ENCODE data around the gene ZNF653. TPM values are rescaled to one million over a fixed set of nuclear protein-coding genes. Genes with fewer than 3 reads are reported as not detected.
A peak's percentile ranks its signal among the peaks of the same experiment; 100 is the strongest.

The ZNF653 gene
- total RNA-seq, 2 experiments from 2014 or later, result 14.1 to 21.5 TPM

DNA sequence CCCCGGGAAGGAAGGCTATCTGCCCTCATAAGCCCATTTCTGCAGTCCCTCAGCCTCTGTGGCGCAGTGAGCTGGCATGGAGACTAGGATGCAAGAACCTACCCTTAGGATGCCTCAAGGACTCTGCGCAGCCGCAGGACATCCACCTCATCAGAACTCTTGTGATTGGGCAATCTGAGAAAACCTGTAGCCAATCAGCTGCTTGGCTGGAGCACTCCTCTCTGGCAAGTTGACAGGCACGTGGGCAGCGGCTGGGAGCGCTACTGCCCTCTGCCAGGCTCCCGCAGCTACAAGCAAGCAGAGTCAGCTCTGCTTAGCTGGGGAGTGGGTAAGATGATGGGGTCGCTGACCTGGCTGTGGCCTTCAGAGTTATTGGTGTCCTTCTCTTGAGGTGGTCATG, 24.8 kb upstream of the ZNF653 start:
- Histone ChIP-seq H2AFZ (ENCODE audit: low read length) (no peak overlapping the region), H4K20me1 (ENCODE audit: insufficient read depth, low read length) (no peaks in the 10 kb centered on the region), H3K9me3 (ENCODE audit: low read length) (no peaks in the 10 kb centered on the region), H3K27ac (ENCODE audit: low read depth, low read length, poor library complexity, severe bottlenecking) (no peak overlapping the region), H3K4me3 (ENCODE audit: low read depth, low read length, poor library complexity, severe bottlenecking) (no peak overlapping the region), H3K9me2 (ENCODE audit: insufficient read depth, low read length) (no peaks in the 10 kb centered on the region), H3K36me3 (ENCODE audit: insufficient read depth, low read length) (0 out of 2 replicates have a peak, but pooled peaks cover 4% of the 10 kb centered on the region), H3K79me2 (ENCODE audit: insufficient read depth, low read depth, low read length) (peaks cover 14% of the 10 kb centered on the region; the same call in 1 of the 2 replicates), H3K4me1 (ENCODE audit: insufficient read depth, low read length, poor library complexity, severe bottlenecking) (peaks cover 12% of the 10 kb centered on the region), H3K4me2 (ENCODE audit: low read length) (no peak overlapping the region)
- intact Hi-C loops (cut with micrococcal nuclease; ENCODE audit: unreplicated experiment), result no loop called here
- ChIA-PET POLR2A (no interaction called here), CTCF (ENCODE audit: unreplicated experiment) (no interaction called here)
- BruUV-seq (replicated peaks), result no TSS peak
- DNase-seq (ENCODE audit: low spot score), result peak; percentile 81
- TF ChIP-seq EZH2phosphoT487 (IDR thresholded peaks at IDR 0.05; ENCODE audit: borderline replicate concordance, low read depth, low read length), result no peak
- TF ChIP-seq, protein P1, sequence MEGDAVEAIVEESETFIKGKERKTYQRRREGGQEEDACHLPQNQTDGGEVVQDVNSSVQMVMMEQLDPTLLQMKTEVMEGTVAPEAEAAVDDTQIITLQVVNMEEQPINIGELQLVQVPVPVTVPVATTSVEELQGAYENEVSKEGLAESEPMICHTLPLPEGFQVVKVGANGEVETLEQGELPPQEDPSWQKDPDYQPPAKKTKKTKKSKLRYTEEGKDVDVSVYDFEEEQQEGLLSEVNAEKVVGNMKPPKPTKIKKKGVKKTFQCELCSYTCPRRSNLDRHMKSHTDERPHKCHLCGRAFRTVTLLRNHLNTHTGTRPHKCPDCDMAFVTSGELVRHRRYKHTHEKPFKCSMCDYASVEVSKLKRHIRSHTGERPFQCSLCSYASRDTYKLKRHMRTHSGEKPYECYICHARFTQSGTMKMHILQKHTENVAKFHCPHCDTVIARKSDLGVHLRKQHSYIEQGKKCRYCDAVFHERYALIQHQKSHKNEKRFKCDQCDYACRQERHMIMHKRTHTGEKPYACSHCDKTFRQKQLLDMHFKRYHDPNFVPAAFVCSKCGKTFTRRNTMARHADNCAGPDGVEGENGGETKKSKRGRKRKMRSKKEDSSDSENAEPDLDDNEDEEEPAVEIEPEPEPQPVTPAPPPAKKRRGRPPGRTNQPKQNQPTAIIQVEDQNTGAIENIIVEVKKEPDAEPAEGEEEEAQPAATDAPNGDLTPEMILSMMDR (conservative IDR thresholded peaks at IDR 0.05; ENCODE audit: low read length), result peak; percentile 58

DNA sequence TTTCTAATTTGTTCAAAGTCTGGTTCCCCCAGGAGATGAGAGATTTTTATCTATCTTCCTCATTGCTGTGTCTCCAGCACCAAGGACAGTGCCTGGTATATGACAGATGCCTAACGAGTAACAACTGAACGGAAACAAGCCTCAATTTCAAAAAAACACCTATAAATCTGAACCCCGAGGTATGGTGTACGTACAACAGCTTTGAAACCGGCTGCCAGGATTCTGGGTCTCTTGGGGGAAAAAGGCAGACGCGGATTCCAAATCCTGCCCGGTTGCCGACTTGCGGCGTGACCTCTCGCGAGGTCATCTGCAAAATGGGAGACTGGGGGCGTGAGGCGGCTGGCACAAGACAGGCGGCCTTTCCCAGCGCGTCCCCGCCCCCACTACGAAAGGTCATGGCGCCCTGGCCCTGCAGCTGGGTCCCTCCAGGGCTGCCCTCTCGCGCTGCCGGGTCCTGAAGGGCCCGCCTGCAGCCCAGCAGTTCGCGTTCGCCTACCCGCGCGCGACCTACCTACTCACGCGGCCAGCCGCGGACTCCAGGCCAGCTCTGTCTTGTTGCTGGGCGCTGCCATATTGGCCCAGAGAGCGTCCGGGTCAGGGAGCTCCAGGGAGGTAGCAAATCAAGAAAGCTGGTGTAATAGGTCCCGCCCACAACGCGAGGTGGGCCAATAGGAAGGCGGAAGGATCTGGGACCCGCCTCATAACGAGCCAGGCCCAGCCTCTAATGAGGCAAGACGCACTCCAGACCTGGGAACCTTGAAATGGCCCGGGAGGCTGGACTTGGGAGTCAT, 23.1 kb upstream of the ZNF653 start, which contains the start of gene ECSIT:
ECSIT (minus strand) TSS at position 584 of the 791 bp plus-strand sequence. CDS start 9,964 bp downstream, outside the sequence.
- BruUV-seq (replicated peaks), result TSS peak; percentile 77
- TF ChIP-seq, protein P1 (conservative IDR thresholded peaks at IDR 0.05; ENCODE audit: low read length), result no peak
- TF ChIP-seq EZH2phosphoT487 (IDR thresholded peaks at IDR 0.05; ENCODE audit: borderline replicate concordance, low read depth, low read length), result no peak
- no peaks in the 10 kb centered on the region for H3K9me3 ChIP-seq (ENCODE audit: low read length)
- H3K4me1 ChIP-seq (ENCODE audit: insufficient read depth, low read length, poor library complexity, severe bottlenecking), result peaks cover 12% of the 10 kb centered on the region
- peak within 1 kb of the TSS; percentile 80 for H3K4me3 ChIP-seq (ENCODE audit: low read depth, low read length, poor library complexity, severe bottlenecking)
- H3K9me2 ChIP-seq (ENCODE audit: insufficient read depth, low read length), result no peaks in the 10 kb centered on the region
- ChIA-PET CTCF (ENCODE audit: unreplicated experiment) (interaction anchor here (0.6 to 0.9 kb wide), 2 partner anchors 50 to 269 kb away, joined by 3 to 9 read pairs; no protein-coding TSS in a partner anchor), POLR2A (interaction anchor here (0.6 to 1.0 kb wide), 4 partner anchors 35 to 148 kb away, joined by 3 to 4 read pairs (median 3); no protein-coding TSS in a partner anchor)
- H2AFZ ChIP-seq (ENCODE audit: low read length), result peak within 1 kb of the TSS; percentile 78
- no peaks in the 10 kb centered on the region for H4K20me1 ChIP-seq (ENCODE audit: insufficient read depth, low read length)
- DNase-seq (ENCODE audit: low spot score), result peak; percentile 97
- H3K36me3 ChIP-seq (ENCODE audit: insufficient read depth, low read length), result peaks cover 11% of the 10 kb centered on the region
- H3K4me2 ChIP-seq (ENCODE audit: low read length), result peak within 1 kb of the TSS; percentile 88
- H3K27ac ChIP-seq (ENCODE audit: low read depth, low read length, poor library complexity, severe bottlenecking), result peak within 1 kb of the TSS; percentile 53
- peaks cover 14% of the 10 kb centered on the region; the same call in 1 of the 2 replicates for H3K79me2 ChIP-seq (ENCODE audit: insufficient read depth, low read depth, low read length)
- intact Hi-C loops (cut with micrococcal nuclease; ENCODE audit: unreplicated experiment), result loop anchor here (1.0 kb wide), 2 partner anchors 23 to 46 kb away; partner anchors contain the start of gene ZNF653

DNA sequence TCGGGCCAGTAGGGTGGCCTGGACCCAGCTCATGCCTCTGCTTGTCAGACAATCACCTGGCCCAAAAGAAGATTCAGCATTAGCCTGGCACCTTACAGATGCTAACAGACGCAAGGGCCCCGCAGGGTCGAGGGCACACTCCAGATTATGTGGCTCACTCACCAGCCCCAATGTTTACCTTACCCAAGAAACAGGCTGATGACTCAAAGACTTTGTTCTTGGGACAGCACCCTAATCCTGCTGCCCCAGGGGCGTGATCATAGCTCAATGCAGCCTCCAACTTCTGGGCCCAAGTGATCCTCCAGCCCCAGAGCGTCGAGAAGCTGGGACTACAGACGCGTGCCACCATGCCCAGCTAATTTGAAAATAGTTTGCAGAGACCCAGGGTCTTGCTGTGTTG, 13.5 kb upstream of the ZNF653 start:
- H2AFZ ChIP-seq (ENCODE audit: low read length), result no peak overlapping the region
- BruUV-seq (replicated peaks), result no TSS peak
- H3K4me2 ChIP-seq (ENCODE audit: low read length), result no peak overlapping the region
- H4K20me1 ChIP-seq (ENCODE audit: insufficient read depth, low read length), result no peaks in the 10 kb centered on the region
- peaks cover 42% of the 10 kb centered on the region for H3K36me3 ChIP-seq (ENCODE audit: insufficient read depth, low read length)
- no peaks in the 10 kb centered on the region for H3K79me2 ChIP-seq (ENCODE audit: insufficient read depth, low read depth, low read length)
- no peaks in the 10 kb centered on the region for H3K9me2 ChIP-seq (ENCODE audit: insufficient read depth, low read length)
- intact Hi-C loops (cut with micrococcal nuclease; ENCODE audit: unreplicated experiment), result no loop called here
- no peak overlapping the region for H3K27ac ChIP-seq (ENCODE audit: low read depth, low read length, poor library complexity, severe bottlenecking)
- POLR2A ChIA-PET, result no interaction called here
- H3K4me1 ChIP-seq (ENCODE audit: insufficient read depth, low read length, poor library complexity, severe bottlenecking), result no peaks in the 10 kb centered on the region
- TF ChIP-seq EZH2phosphoT487 (IDR thresholded peaks at IDR 0.05; ENCODE audit: borderline replicate concordance, low read depth, low read length), result no peak
- TF ChIP-seq, protein P1 (conservative IDR thresholded peaks at IDR 0.05; ENCODE audit: low read length), result no peak
- DNase-seq (ENCODE audit: low spot score), result no peak
- CTCF ChIA-PET (ENCODE audit: unreplicated experiment), result no interaction called here
- H3K9me3 ChIP-seq (ENCODE audit: low read length), result no peaks in the 10 kb centered on the region
- H3K4me3 ChIP-seq (ENCODE audit: low read depth, low read length, poor library complexity, severe bottlenecking), result no peak overlapping the region

All from OCI-LY7 (cell line).